GM18951 (cell line): ENCODE results near the gene IL13.

Experiments used
- POLR2A ChIP-seq: IDR thresholded peaks from 4 replicates; pipeline ENCODE4 v1.6.1; 2011; ENCODE audit warnings: mild to moderate bottlenecking; ENCODE audit not compliant: insufficient read length, insufficient read depth; ENCODE audit errors: extremely low read depth
- in situ Hi-C: fragments of 300-500 bp; cut with MboI; formaldehyde crosslinking; loops from one replicate; pipeline ENCODE4 v1.12.0; 2022; ENCODE audit warnings: low sequenced_read_pairs, mixed read lengths, inconsistent platforms; ENCODE audit not compliant: unreplicated experiment

IL13 gene

DNA sequence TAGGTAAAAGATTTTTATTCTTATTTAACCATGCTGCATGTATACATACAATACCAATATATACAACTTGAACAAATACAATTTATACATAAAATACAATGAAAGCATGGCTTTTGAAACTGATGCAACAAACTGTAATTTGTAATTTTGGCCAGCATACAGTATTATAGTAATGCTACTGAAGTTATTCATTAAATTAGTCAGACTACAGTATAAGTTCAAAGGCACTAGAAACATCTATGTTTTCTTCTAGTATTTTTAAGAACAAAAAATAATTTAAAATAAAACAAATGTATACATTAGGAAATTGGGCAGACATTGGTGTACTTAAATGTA, 34.6 kb downstream of the IL13 start:
- in situ Hi-C loops: loop anchor here (25.0 kb wide), 1 partner anchor 1145 kb away; no protein-coding TSS in a partner anchor
- no peak for TF ChIP-seq POLR2A

DNA sequence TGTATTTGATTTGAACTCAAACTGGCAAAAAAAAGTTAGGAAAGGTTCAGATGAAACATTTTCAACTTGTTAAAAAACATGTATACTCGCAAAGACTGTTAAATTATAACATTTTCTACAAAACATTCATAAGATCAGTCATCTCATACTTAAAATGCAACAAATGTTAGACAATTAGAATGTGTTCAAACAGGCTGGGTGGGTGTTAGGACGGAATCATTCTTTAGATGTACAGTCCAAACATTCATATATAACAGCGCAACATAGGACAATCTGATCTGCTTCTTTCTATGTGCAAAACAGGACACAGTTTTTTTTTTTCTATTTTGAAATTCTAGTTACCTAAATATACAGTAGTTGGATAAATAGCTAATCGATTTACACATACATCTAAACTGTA, 38.0 kb downstream of the IL13 start:
- in situ Hi-C loops: loop anchor here (25.0 kb wide), 1 partner anchor 1141 kb away; no protein-coding TSS in a partner anchor
- no peak for TF ChIP-seq POLR2A

DNA sequence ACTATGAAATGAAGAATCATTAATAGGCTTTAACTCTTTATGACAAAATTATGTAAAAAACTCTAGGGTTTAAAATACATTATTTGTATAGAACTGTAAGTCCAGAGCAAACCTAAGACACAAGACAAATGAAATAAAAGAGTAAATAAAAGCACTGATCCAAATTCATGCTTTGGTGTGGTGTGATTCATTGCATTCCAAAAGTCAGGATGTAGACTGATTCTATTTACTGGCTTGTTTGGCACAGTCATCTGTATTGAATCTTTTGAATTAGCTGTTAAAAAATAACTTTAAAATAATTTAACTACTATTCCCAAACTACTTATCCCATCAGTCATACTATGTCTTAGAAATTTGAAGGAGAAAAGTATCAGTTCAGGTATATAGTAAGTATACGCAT, 46.9 kb downstream of the IL13 start:
- in situ Hi-C loops: no loop called here
- TF ChIP-seq POLR2A: no peak

DNA sequence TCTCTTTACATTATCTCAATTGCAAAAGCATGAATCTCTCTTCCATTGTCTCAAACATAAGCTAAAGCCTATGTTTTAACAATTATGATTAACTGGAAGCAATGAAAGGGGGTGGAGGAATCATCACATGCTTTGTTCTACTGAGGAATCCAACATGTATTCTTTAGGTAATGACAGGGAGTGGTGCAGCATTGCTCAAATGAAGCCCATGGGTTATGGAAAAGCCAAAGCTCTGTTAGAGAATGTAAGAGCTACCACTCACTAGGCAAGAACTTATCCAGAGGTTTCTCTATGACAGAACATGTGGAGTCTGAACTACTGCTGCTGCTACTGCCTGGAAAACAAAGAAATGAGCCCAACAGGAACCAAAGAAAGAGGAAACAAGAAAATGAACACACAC, 50.7 kb downstream of the IL13 start:
- TF ChIP-seq POLR2A: no peak
- in situ Hi-C loops: no loop called here
